Measurements from ENCODE around the gene CHTOP.

Gene CHTOP

DNA sequence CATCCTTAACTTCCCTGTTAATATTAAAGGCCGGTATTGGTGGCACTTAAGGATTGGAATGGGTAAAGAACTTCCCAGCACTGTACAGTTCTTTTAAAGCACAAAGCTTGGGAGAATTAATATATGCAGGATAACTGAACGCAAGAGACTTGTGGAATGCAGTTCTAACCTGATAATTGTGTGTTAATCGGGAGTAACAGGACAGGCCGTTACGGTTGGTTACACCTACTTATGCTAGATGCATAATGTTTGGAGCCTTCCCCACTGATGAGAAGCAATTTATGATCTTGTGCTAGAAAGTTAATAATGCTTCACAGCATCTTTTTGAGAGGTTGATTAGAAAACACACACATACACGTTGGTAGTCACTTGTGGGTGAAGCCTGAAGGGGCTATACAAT lies 7.0 kb downstream of the CHTOP start:
- H3K4me1 ChIP-seq (ENCODE audit: insufficient read depth, poor library complexity, severe bottlenecking) = no peaks in the 10 kb centered on the region
- H3K27ac ChIP-seq (ENCODE audit: poor library complexity, severe bottlenecking) = no peak overlapping the region
- H3K4me3 ChIP-seq (ENCODE audit: severe bottlenecking) = no peak overlapping the region
- no peaks in the 10 kb centered on the region for H3K27me3 ChIP-seq (ENCODE audit: insufficient read depth, poor library complexity, severe bottlenecking)
- H3K9me3 ChIP-seq (ENCODE audit: severe bottlenecking) = no peaks in the 10 kb centered on the region
- DNase-seq (ENCODE audit: low spot score) (no peak), ATAC-seq (ENCODE audit: low read depth) (no peak)
- TF ChIP-seq, protein P1, sequence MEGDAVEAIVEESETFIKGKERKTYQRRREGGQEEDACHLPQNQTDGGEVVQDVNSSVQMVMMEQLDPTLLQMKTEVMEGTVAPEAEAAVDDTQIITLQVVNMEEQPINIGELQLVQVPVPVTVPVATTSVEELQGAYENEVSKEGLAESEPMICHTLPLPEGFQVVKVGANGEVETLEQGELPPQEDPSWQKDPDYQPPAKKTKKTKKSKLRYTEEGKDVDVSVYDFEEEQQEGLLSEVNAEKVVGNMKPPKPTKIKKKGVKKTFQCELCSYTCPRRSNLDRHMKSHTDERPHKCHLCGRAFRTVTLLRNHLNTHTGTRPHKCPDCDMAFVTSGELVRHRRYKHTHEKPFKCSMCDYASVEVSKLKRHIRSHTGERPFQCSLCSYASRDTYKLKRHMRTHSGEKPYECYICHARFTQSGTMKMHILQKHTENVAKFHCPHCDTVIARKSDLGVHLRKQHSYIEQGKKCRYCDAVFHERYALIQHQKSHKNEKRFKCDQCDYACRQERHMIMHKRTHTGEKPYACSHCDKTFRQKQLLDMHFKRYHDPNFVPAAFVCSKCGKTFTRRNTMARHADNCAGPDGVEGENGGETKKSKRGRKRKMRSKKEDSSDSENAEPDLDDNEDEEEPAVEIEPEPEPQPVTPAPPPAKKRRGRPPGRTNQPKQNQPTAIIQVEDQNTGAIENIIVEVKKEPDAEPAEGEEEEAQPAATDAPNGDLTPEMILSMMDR (IDR thresholded peaks at IDR 0.05; ENCODE audit: poor library complexity, severe bottlenecking) = no peak
- H3K36me3 ChIP-seq (ENCODE audit: low read depth) = peaks cover 100% of the 10 kb centered on the region

DNA sequence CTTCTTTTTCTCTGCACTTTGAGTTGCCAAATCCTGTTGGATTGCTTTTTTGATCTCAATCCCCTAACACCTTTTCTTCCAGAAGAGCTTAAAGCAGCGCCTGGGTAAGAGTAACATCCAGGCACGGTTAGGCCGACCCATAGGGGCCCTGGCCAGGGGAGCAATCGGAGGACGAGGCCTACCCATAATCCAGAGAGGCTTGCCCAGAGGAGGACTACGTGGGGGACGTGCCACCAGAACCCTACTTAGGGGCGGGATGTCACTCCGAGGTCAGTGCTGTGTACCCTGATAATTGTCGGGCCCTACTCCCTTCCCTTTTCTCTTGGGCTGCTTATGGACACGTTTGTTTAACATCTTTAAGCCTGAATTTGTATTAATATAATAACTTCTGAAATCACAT lies 8.3 kb downstream of the CHTOP start:
- TF ChIP-seq, protein P1 (IDR thresholded peaks at IDR 0.05; ENCODE audit: poor library complexity, severe bottlenecking) = no peak
- peaks cover 88% of the 10 kb centered on the region for H3K36me3 ChIP-seq (ENCODE audit: low read depth)
- H3K4me3 ChIP-seq (ENCODE audit: severe bottlenecking) = no peak overlapping the region
- ATAC-seq (ENCODE audit: low read depth) (no peak), DNase-seq (ENCODE audit: low spot score) (no peak)
- H3K9me3 ChIP-seq (ENCODE audit: severe bottlenecking) = no peaks in the 10 kb centered on the region
- no peaks in the 10 kb centered on the region for H3K27me3 ChIP-seq (ENCODE audit: insufficient read depth, poor library complexity, severe bottlenecking)
- H3K4me1 ChIP-seq (ENCODE audit: insufficient read depth, poor library complexity, severe bottlenecking) = no peaks in the 10 kb centered on the region
- H3K27ac ChIP-seq (ENCODE audit: poor library complexity, severe bottlenecking) = no peak overlapping the region

DNA sequence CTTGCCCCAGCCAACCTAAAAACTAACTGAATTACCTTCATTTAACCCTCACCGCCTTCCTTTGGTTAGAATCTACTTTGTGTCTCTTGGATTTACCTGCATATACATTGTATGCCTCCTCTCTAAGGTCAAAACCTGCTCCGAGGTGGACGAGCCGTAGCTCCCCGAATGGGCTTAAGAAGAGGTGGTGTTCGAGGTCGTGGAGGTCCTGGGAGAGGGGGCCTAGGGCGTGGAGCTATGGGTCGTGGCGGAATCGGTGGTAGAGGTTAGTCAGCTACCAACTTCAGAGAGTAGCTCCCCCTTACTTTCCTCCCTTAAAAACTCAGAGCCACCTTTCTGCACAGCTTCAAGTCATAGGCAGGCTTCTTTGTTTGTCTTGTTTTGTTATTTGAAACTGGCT lies 9.2 kb downstream of the CHTOP start:
- Histone ChIP-seq H3K27ac (ENCODE audit: poor library complexity, severe bottlenecking) (no peak overlapping the region), H3K9me3 (ENCODE audit: severe bottlenecking) (no peaks in the 10 kb centered on the region), H3K36me3 (ENCODE audit: low read depth) (peaks cover 79% of the 10 kb centered on the region), H3K4me3 (ENCODE audit: severe bottlenecking) (no peak overlapping the region), H3K4me1 (ENCODE audit: insufficient read depth, poor library complexity, severe bottlenecking) (no peaks in the 10 kb centered on the region), H3K27me3 (ENCODE audit: insufficient read depth, poor library complexity, severe bottlenecking) (no peaks in the 10 kb centered on the region)
- DNase-seq (ENCODE audit: low spot score) (no peak), ATAC-seq (ENCODE audit: low read depth) (no peak)
- TF ChIP-seq, protein P1 (IDR thresholded peaks at IDR 0.05; ENCODE audit: poor library complexity, severe bottlenecking) = no peak

DNA sequence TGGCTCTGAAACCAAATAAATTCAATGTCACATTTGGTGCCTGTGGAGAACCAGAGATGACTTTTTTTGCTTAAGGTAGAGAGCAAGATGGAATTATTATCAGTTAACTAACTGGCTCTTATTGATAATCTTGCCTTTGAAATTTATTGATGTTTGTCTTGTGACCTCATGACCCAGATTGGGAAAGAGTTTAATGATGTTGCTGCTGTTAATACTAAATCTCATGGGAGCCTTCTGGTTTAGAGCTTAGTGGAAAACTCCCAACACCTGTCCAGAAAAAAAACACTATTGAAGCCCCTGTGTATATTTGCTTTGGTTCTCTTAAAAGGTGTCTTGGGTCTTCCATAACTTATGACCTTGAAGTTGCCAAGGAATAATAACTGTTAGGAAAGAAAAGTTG lies 9.9 kb downstream of the CHTOP start:
- H3K4me1 ChIP-seq (ENCODE audit: insufficient read depth, poor library complexity, severe bottlenecking) = no peaks in the 10 kb centered on the region
- no peak overlapping the region for H3K4me3 ChIP-seq (ENCODE audit: severe bottlenecking)
- TF ChIP-seq, protein P1 (IDR thresholded peaks at IDR 0.05; ENCODE audit: poor library complexity, severe bottlenecking) = no peak
- H3K9me3 ChIP-seq (ENCODE audit: severe bottlenecking) = no peaks in the 10 kb centered on the region
- peaks cover 71% of the 10 kb centered on the region for H3K36me3 ChIP-seq (ENCODE audit: low read depth)
- ATAC-seq (ENCODE audit: low read depth) (no peak), DNase-seq (ENCODE audit: low spot score) (no peak)
- H3K27me3 ChIP-seq (ENCODE audit: insufficient read depth, poor library complexity, severe bottlenecking) = no peaks in the 10 kb centered on the region
- H3K27ac ChIP-seq (ENCODE audit: poor library complexity, severe bottlenecking) = no peak overlapping the region

DNA sequence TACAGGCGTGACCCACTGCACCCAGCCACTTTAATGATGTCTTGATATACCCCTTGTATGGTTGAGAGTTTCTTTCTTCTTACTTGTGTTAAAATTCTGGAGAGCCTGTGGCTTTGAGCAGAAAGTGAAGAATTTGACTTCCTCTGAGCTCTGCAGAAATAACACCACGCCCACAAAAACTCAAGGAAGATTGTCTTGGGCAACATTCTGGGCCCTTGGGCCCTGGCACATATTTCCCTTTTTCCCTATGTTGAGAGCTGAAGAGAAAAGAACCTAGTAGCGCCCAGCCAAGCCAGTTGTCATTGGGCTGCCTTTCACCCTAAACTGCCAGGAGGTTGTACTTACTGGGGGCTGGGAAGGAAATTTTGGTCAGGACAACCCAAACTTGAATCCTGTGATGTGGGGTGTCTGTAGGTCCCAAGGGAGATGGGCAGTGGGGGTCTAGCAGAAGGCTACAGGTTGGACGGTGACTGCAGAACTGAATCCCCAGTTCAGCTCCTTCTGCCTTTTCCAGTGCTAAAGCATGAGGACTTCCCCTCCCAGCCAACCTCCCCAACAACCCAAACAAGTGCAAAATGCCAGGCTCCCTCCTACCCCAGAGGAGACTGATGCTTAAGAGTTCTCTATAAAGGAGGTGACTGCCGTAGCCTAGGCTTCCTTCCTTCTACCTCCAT lies 12.9 kb downstream of the CHTOP start:
- no peak overlapping the region for H3K4me3 ChIP-seq (ENCODE audit: severe bottlenecking)
- H3K27me3 ChIP-seq (ENCODE audit: insufficient read depth, poor library complexity, severe bottlenecking) = no peaks in the 10 kb centered on the region
- H3K4me1 ChIP-seq (ENCODE audit: insufficient read depth, poor library complexity, severe bottlenecking) = no peaks in the 10 kb centered on the region
- H3K27ac ChIP-seq (ENCODE audit: poor library complexity, severe bottlenecking) = no peak overlapping the region
- TF ChIP-seq, protein P1 (IDR thresholded peaks at IDR 0.05; ENCODE audit: poor library complexity, severe bottlenecking) = no peak
- peaks cover 42% of the 10 kb centered on the region for H3K36me3 ChIP-seq (ENCODE audit: low read depth)
- DNase-seq (ENCODE audit: low spot score) = no peak
- H3K9me3 ChIP-seq (ENCODE audit: severe bottlenecking) = no peaks in the 10 kb centered on the region
- peak; percentile 21 for ATAC-seq (ENCODE audit: low read depth)
